ENCODE results near the gene LPP. TPM values are rescaled to one million over a fixed set of nuclear protein-coding genes. Genes with fewer than 3 reads are reported as not detected.

LPP gene
- polyA plus RNA-seq, 1 donor (not counting 4 experiments of a cell fraction or from before 2014, with no cell fraction given): 16.0 TPM

- Histone ChIP-seq H3K79me2 (ENCODE audit: control insufficient read depth, insufficient read depth, low read length) (peaks cover 24% of the 10 kb centered on the region), H3K9ac (ENCODE audit: control insufficient read depth, extremely low read depth, insufficient read depth, low read length) (no peak overlapping the region), H3K9me3 (ENCODE audit: control insufficient read depth, low read depth, low read length) (no peaks in the 10 kb centered on the region), H2AFZ (ENCODE audit: control insufficient read depth, low read length) (no peak overlapping the region), H3K9me1 (ENCODE audit: control insufficient read depth, extremely low read depth, insufficient read depth, low read length) (no peaks in the 10 kb centered on the region), H3K27me3 (ENCODE audit: control insufficient read depth, extremely low read depth, insufficient read depth, low read length) (no peaks in the 10 kb centered on the region), H4K20me1 (ENCODE audit: control insufficient read depth, extremely low read depth, insufficient read depth, low read length) (no peaks in the 10 kb centered on the region), H3K4me3 (ENCODE audit: control insufficient read depth in 2 of 3, extremely low read depth in 1 of 3, insufficient read depth in 2 of 3, low read depth in 1 of 3, low read length in 3 of 3) (no peak overlapping the region), H3K36me3 (ENCODE audit: control insufficient read depth in 2 of 2, extremely low read depth in 1 of 2, insufficient read depth in 2 of 2, low read length in 2 of 2) (peaks cover 0 to 3% of the 10 kb centered on the region in 2 experiments), H3K4me2 (ENCODE audit: control insufficient read depth, extremely low read depth, insufficient read depth, low read depth, low read length) (no peak overlapping the region), H3K4me1 (ENCODE audit: control insufficient read depth, extremely low read depth, insufficient read depth, low read length) (no peaks in the 10 kb centered on the region), H3K27ac (ENCODE audit: control insufficient read depth, insufficient read depth, low read length) (no peak overlapping the region)
- no peak for FAIRE-seq
- DNase-seq (ENCODE audit: low read depth, low spot score): no peak
- dilution Hi-C loops (cut with MboI; ENCODE audit: extremely low pct_ligation_motif_present, low sequenced_read_pairs): no loop called here
- TF ChIP-seq EZH2 (IDR thresholded peaks at IDR 0.05; ENCODE audit: low read length): no peak
Measured at GRCh38 chr3:188227442-188227841, 73.5 kb downstream of the LPP start.

- H3K4me3 ChIP-seq (ENCODE audit: control insufficient read depth in 2 of 3, extremely low read depth in 1 of 3, insufficient read depth in 2 of 3, low read depth in 1 of 3, low read length in 3 of 3): no peak overlapping the region
- H3K9me1 ChIP-seq (ENCODE audit: control insufficient read depth, extremely low read depth, insufficient read depth, low read length): no peaks in the 10 kb centered on the region
- DNase-seq (ENCODE audit: low read depth, low spot score) (no peak), FAIRE-seq (no peak)
- H3K9ac ChIP-seq (ENCODE audit: control insufficient read depth, extremely low read depth, insufficient read depth, low read length): no peak overlapping the region
- H3K79me2 ChIP-seq (ENCODE audit: control insufficient read depth, insufficient read depth, low read length): peaks cover 21% of the 10 kb centered on the region
- H4K20me1 ChIP-seq (ENCODE audit: control insufficient read depth, extremely low read depth, insufficient read depth, low read length): no peaks in the 10 kb centered on the region
- peaks cover 0 to 3% of the 10 kb centered on the region in 2 experiments for H3K36me3 ChIP-seq (ENCODE audit: control insufficient read depth in 2 of 2, extremely low read depth in 1 of 2, insufficient read depth in 2 of 2, low read length in 2 of 2)
- dilution Hi-C loops (cut with MboI; ENCODE audit: extremely low pct_ligation_motif_present, low sequenced_read_pairs): no loop called here
- no peak overlapping the region for H3K27ac ChIP-seq (ENCODE audit: control insufficient read depth, insufficient read depth, low read length)
- no peak overlapping the region for H3K4me2 ChIP-seq (ENCODE audit: control insufficient read depth, extremely low read depth, insufficient read depth, low read depth, low read length)
- TF ChIP-seq, protein P1, sequence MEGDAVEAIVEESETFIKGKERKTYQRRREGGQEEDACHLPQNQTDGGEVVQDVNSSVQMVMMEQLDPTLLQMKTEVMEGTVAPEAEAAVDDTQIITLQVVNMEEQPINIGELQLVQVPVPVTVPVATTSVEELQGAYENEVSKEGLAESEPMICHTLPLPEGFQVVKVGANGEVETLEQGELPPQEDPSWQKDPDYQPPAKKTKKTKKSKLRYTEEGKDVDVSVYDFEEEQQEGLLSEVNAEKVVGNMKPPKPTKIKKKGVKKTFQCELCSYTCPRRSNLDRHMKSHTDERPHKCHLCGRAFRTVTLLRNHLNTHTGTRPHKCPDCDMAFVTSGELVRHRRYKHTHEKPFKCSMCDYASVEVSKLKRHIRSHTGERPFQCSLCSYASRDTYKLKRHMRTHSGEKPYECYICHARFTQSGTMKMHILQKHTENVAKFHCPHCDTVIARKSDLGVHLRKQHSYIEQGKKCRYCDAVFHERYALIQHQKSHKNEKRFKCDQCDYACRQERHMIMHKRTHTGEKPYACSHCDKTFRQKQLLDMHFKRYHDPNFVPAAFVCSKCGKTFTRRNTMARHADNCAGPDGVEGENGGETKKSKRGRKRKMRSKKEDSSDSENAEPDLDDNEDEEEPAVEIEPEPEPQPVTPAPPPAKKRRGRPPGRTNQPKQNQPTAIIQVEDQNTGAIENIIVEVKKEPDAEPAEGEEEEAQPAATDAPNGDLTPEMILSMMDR (optimal IDR thresholded peaks at IDR 0.05 in 1 of 3, IDR thresholded peaks at IDR 0.05 in 1 of 3, conservative IDR thresholded peaks at IDR 0.05 in 1 of 3; ENCODE audit: extremely low read depth in 1 of 3, insufficient read depth in 2 of 3, low read length in 3 of 3): no peak
- TF ChIP-seq EZH2 (IDR thresholded peaks at IDR 0.05; ENCODE audit: low read length): no peak
- H3K4me1 ChIP-seq (ENCODE audit: control insufficient read depth, extremely low read depth, insufficient read depth, low read length): no peaks in the 10 kb centered on the region
- no peaks in the 10 kb centered on the region for H3K27me3 ChIP-seq (ENCODE audit: control insufficient read depth, extremely low read depth, insufficient read depth, low read length)
- no peaks in the 10 kb centered on the region for H3K9me3 ChIP-seq (ENCODE audit: control insufficient read depth, low read depth, low read length)
- H2AFZ ChIP-seq (ENCODE audit: control insufficient read depth, low read length): no peak overlapping the region
Measured at GRCh38 chr3:188229177-188229576, 75.2 kb downstream of the LPP start.

DNA sequence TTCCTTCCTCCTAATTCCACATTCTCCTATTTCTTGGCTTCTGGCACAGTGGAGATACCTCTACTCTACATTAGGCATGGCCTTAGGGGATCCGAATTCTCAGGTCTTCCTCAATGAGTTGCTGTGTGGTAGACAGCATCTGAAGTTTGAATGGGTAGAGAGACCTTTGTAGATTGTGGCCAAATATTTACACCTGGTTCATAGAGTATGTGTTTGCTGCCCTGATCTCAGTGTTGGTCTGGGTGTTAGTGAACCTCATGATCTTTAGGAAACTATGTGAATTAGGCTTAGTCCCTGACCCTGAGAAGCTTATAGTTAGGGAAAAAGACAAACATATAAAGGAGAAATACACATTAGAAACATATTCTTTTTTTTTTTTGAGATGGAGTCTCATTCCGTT, 75.8 kb downstream of the LPP start:
- no peak overlapping the region for H3K9ac ChIP-seq (ENCODE audit: control insufficient read depth, extremely low read depth, insufficient read depth, low read length)
- H3K4me3 ChIP-seq (ENCODE audit: control insufficient read depth in 2 of 3, extremely low read depth in 1 of 3, insufficient read depth in 2 of 3, low read depth in 1 of 3, low read length in 3 of 3): no peak overlapping the region
- dilution Hi-C loops (cut with MboI; ENCODE audit: extremely low pct_ligation_motif_present, low sequenced_read_pairs): no loop called here
- no peaks in the 10 kb centered on the region for H3K4me1 ChIP-seq (ENCODE audit: control insufficient read depth, extremely low read depth, insufficient read depth, low read length)
- no peak overlapping the region for H3K27ac ChIP-seq (ENCODE audit: control insufficient read depth, insufficient read depth, low read length)
- no peak overlapping the region for H2AFZ ChIP-seq (ENCODE audit: control insufficient read depth, low read length)
- TF ChIP-seq, protein P1 (optimal IDR thresholded peaks at IDR 0.05 in 1 of 3, IDR thresholded peaks at IDR 0.05 in 1 of 3, conservative IDR thresholded peaks at IDR 0.05 in 1 of 3; ENCODE audit: extremely low read depth in 1 of 3, insufficient read depth in 2 of 3, low read length in 3 of 3): no peak
- TF ChIP-seq EZH2 (IDR thresholded peaks at IDR 0.05; ENCODE audit: low read length): no peak
- no peaks in the 10 kb centered on the region for H3K27me3 ChIP-seq (ENCODE audit: control insufficient read depth, extremely low read depth, insufficient read depth, low read length)
- H3K4me2 ChIP-seq (ENCODE audit: control insufficient read depth, extremely low read depth, insufficient read depth, low read depth, low read length): no peak overlapping the region
- no peak for DNase-seq (ENCODE audit: low read depth, low spot score)
- FAIRE-seq: no peak
- H3K36me3 ChIP-seq (ENCODE audit: control insufficient read depth in 2 of 2, extremely low read depth in 1 of 2, insufficient read depth in 2 of 2, low read length in 2 of 2): peaks cover 3% of the 10 kb centered on the region in 2 experiments
- no peaks in the 10 kb centered on the region for H4K20me1 ChIP-seq (ENCODE audit: control insufficient read depth, extremely low read depth, insufficient read depth, low read length)
- H3K9me1 ChIP-seq (ENCODE audit: control insufficient read depth, extremely low read depth, insufficient read depth, low read length): no peaks in the 10 kb centered on the region
- H3K79me2 ChIP-seq (ENCODE audit: control insufficient read depth, insufficient read depth, low read length): peaks cover 19% of the 10 kb centered on the region
- H3K9me3 ChIP-seq (ENCODE audit: control insufficient read depth, low read depth, low read length): no peaks in the 10 kb centered on the region

All from keratinocyte (primary cell).